Liver (tissue), 9 donors: ENCODE results near the gene ABT1. TPM values are rescaled to one million over a fixed set of nuclear protein-coding genes. Genes with fewer than 3 reads are reported as not detected.

Experiments used
- DNase-seq: peaks from one replicate; pipeline ENCODE4 v3.0.0-alpha.2; 2017; ENCODE audit warnings: low spot score
- H3K27ac ChIP-seq, 2 donors: one replicate each; pipeline ENCODE4 v1.7.0; 2013; ENCODE audit warnings: inconsistent platforms in 2 of 2, low read length in 2 of 2, control low read depth in 1 of 2, low read depth in 1 of 2, mild to moderate bottlenecking in 1 of 2
- H3K27me3 ChIP-seq, 4 donors: one replicate each; pipeline versions ENCODE4 v1.6.1 to v1.7.0; 2013; ENCODE audit warnings: low read length in 3 of 4, inconsistent platforms in 1 of 4, mild to moderate bottlenecking in 1 of 4, moderate library complexity in 1 of 4; ENCODE audit not compliant: control insufficient read depth in 4 of 4, insufficient read depth in 4 of 4
- H3K36me3 ChIP-seq, 4 donors: one replicate each; pipeline versions ENCODE4 v1.6.1 to v1.7.0; 2013; ENCODE audit warnings: low read length in 3 of 4, mild to moderate bottlenecking in 3 of 4, low read depth in 1 of 4, moderate library complexity in 1 of 4; ENCODE audit not compliant: control insufficient read depth in 4 of 4, insufficient read depth in 3 of 4
- H3K4me1 ChIP-seq, 4 donors: one replicate each; pipeline versions ENCODE4 v1.6.1 to v1.7.0; 2013; ENCODE audit warnings: low read length in 3 of 4, mild to moderate bottlenecking in 3 of 4, moderate library complexity in 1 of 4; ENCODE audit not compliant: control insufficient read depth in 4 of 4, insufficient read depth in 4 of 4
- H3K4me3 ChIP-seq, 3 donors: one replicate each; pipeline versions ENCODE4 v1.6.1 to v1.7.0; 2013; ENCODE audit warnings: low read length in 3 of 3, control low read depth in 1 of 3, low read depth in 1 of 3, mild to moderate bottlenecking in 1 of 3
- H3K9ac ChIP-seq, 2 donors: one replicate each; pipeline ENCODE4 v1.7.0; 2013; ENCODE audit warnings: low read length in 2 of 2, mild to moderate bottlenecking in 2 of 2, moderate library complexity in 2 of 2, control low read depth in 1 of 2, low read depth in 1 of 2
- H3K9me3 ChIP-seq, 4 donors: one replicate each; pipeline versions ENCODE4 v1.6.1 to v1.7.0; 2013; ENCODE audit warnings: low read length in 3 of 4; ENCODE audit not compliant: control insufficient read depth in 4 of 4
- ATF3 ChIP-seq: IDR thresholded peaks from 2 replicates; pipeline ENCODE4 v1.6.1; 2016; ENCODE audit warnings: antibody characterized with exemption
- EGR1 ChIP-seq, 2 donors: IDR thresholded peaks; 2 replicates each; pipeline ENCODE4 v1.6.1; 2016 to 2018; ENCODE audit warnings: antibody characterized with exemption in 2 of 2, low read depth in 2 of 2
- FOXA1 ChIP-seq: IDR thresholded peaks from 2 replicates; pipeline ENCODE4 v1.6.1; 2016; ENCODE audit warnings: antibody characterized with exemption
- FOXA2 ChIP-seq: IDR thresholded peaks from 2 replicates; pipeline ENCODE4 v1.6.1; 2016; ENCODE audit warnings: antibody characterized with exemption
- GABPA ChIP-seq, 2 donors: IDR thresholded peaks in 1 of 2; conservative IDR thresholded peaks in 1 of 2; 2 replicates each; pipeline ENCODE4 v1.6.1; 2016; ENCODE audit warnings: antibody characterized with exemption in 2 of 2, mild to moderate bottlenecking in 1 of 2, moderate library complexity in 1 of 2
- HNF4A ChIP-seq, 2 donors: conservative IDR thresholded peaks; 2 replicates each; pipeline ENCODE4 v1.6.1; 2016; ENCODE audit warnings: antibody characterized with exemption in 2 of 2, mild to moderate bottlenecking in 2 of 2
- HNF4G ChIP-seq: IDR thresholded peaks from 2 replicates; pipeline ENCODE4 v1.6.1; 2016; ENCODE audit warnings: antibody characterized with exemption
- JUND ChIP-seq, 2 donors: IDR thresholded peaks; 2 replicates each; pipeline ENCODE4 v1.6.1; 2016; ENCODE audit warnings: antibody characterized with exemption in 2 of 2
- MAX ChIP-seq: IDR thresholded peaks from 2 replicates; pipeline ENCODE4 v1.6.1; 2016; ENCODE audit warnings: antibody characterized with exemption
- RAD21 ChIP-seq, 2 donors: IDR thresholded peaks; 2 replicates each; pipeline ENCODE4 v1.6.1; 2016; ENCODE audit warnings: antibody characterized with exemption in 2 of 2, mild to moderate bottlenecking in 2 of 2
- REST ChIP-seq: IDR thresholded peaks from 2 replicates; pipeline ENCODE4 v1.6.1; 2016; ENCODE audit warnings: antibody characterized with exemption, mild to moderate bottlenecking
- RXRA ChIP-seq, 2 donors: IDR thresholded peaks; 2 replicates each; pipeline ENCODE4 v1.6.1; 2017 to 2018; ENCODE audit warnings: antibody characterized with exemption in 2 of 2, mild to moderate bottlenecking in 1 of 2
- SP1 ChIP-seq: IDR thresholded peaks from 2 replicates; pipeline ENCODE4 v1.6.1; 2018; ENCODE audit warnings: antibody characterized with exemption, mild to moderate bottlenecking
- TAF1 ChIP-seq: conservative IDR thresholded peaks from 2 replicates; pipeline ENCODE4 v1.6.1; 2016; ENCODE audit warnings: antibody characterized with exemption, mild to moderate bottlenecking
- YY1 ChIP-seq: IDR thresholded peaks from 2 replicates; pipeline ENCODE4 v1.6.1; 2016; ENCODE audit warnings: antibody characterized with exemption, mild to moderate bottlenecking
- WGBS: extraction: QIAGEN DNeasy Blood & Tissue Kit; methylation state at CpG from one replicate; pipeline ENCODE4 v1.1.7; 2013; 5-methylcytosine and 5-hydroxymethylcytosine counted together
- polyA plus RNA-seq, 2 donors: library from polyadenylated mRNA; stranded (reverse) in 1 of 2; unstranded in 1 of 2; fragments of 200-250 nt in 1 of 2; fragments of >200 nt in 1 of 2; fragmentation: Nextera tagmentation in 1 of 2; extraction: Ambion mirVana in 1 of 2; gene quantifications; one replicate each; pipeline versions ENCODE4 v1.2.1 to v1.2.3, GENCODE V29; 2013 to 2015
- total RNA-seq, 2 donors: library from RNA; depleted of rRNA; stranded (reverse); fragments of >200 nt; gene quantifications; one replicate each; pipeline ENCODE4 v1.2.3, GENCODE V29; 2014
- TF ChIP-seq, protein P1 (sequence below): fragments of 150-350 bp; IDR thresholded peaks from 2 replicates; pipeline ENCODE4 v1.5.1; 2017; ENCODE audit warnings: improper control_type of control experiment, low read depth, low read length; ENCODE audit not compliant: missing input control
- TF ChIP-seq, protein P2 (sequence below): IDR thresholded peaks from 2 replicates; pipeline ENCODE4 v1.6.1; 2016; ENCODE audit warnings: antibody characterized with exemption
- donor health status: healthy.
- donor health status: healthy.
- donor health status: healthy.
- donor health status: healthy.
- donor health status: healthy.

Gene ABT1
- total and polyA plus RNA-seq, 4 donors = 8.3 to 13.0 (median 10.0) TPM

GRCh38 chr6:26575494-26575939 is 21.2 kb upstream of the ABT1 start:
- DNase-seq = no peak
- peaks cover 0 to 18% (median 7%) of the 10 kb centered on the region in 4 donors for H3K9me3 ChIP-seq
- H3K27ac ChIP-seq = no peak overlapping the region
- H3K4me3 ChIP-seq = no peak overlapping the region
- TF ChIP-seq RXRA (IDR thresholded peaks at IDR 0.05) = no peak
- no peak for TF ChIP-seq JUND (IDR thresholded peaks at IDR 0.05)
- TF ChIP-seq GABPA (IDR thresholded peaks at IDR 0.05 in 1 of 2, conservative IDR thresholded peaks at IDR 0.05 in 1 of 2) = no peak
- TF ChIP-seq, protein P1, sequence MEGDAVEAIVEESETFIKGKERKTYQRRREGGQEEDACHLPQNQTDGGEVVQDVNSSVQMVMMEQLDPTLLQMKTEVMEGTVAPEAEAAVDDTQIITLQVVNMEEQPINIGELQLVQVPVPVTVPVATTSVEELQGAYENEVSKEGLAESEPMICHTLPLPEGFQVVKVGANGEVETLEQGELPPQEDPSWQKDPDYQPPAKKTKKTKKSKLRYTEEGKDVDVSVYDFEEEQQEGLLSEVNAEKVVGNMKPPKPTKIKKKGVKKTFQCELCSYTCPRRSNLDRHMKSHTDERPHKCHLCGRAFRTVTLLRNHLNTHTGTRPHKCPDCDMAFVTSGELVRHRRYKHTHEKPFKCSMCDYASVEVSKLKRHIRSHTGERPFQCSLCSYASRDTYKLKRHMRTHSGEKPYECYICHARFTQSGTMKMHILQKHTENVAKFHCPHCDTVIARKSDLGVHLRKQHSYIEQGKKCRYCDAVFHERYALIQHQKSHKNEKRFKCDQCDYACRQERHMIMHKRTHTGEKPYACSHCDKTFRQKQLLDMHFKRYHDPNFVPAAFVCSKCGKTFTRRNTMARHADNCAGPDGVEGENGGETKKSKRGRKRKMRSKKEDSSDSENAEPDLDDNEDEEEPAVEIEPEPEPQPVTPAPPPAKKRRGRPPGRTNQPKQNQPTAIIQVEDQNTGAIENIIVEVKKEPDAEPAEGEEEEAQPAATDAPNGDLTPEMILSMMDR = no peak
- no peak for TF ChIP-seq HNF4G
- TF ChIP-seq HNF4A (conservative IDR thresholded peaks at IDR 0.05) = no peak
- no peak for TF ChIP-seq TAF1
- no peak for TF ChIP-seq FOXA2
- no peak for TF ChIP-seq FOXA1
- TF ChIP-seq SP1 = no peak
- TF ChIP-seq, protein P2, sequence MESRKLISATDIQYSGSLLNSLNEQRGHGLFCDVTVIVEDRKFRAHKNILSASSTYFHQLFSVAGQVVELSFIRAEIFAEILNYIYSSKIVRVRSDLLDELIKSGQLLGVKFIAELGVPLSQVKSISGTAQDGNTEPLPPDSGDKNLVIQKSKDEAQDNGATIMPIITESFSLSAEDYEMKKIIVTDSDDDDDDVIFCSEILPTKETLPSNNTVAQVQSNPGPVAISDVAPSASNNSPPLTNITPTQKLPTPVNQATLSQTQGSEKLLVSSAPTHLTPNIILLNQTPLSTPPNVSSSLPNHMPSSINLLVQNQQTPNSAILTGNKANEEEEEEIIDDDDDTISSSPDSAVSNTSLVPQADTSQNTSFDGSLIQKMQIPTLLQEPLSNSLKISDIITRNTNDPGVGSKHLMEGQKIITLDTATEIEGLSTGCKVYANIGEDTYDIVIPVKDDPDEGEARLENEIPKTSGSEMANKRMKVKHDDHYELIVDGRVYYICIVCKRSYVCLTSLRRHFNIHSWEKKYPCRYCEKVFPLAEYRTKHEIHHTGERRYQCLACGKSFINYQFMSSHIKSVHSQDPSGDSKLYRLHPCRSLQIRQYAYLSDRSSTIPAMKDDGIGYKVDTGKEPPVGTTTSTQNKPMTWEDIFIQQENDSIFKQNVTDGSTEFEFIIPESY = no peak
- no peaks in the 10 kb centered on the region for H3K36me3 ChIP-seq
- 60% methylated on average over 10 of the region's 10 CpGs for WGBS
- H3K4me1 ChIP-seq = peaks cover 0 to 7% (median 4%) of the 10 kb centered on the region in 4 donors
- H3K27me3 ChIP-seq = peaks cover 0 to 8% (median 6%) of the 10 kb centered on the region in 4 donors
- no peak overlapping the region for H3K9ac ChIP-seq

GRCh38 chr6:26576407-26576843 is 20.3 kb upstream of the ABT1 start:
- Histone ChIP-seq H3K9ac (no peak overlapping the region), H3K9me3 (peaks cover 0 to 18% (median 7%) of the 10 kb centered on the region in 4 donors), H3K4me1 (peaks cover 0 to 7% (median 4%) of the 10 kb centered on the region in 4 donors), H3K27me3 (peaks cover 0 to 10% (median 6%) of the 10 kb centered on the region in 4 donors), H3K27ac (no peak overlapping the region), H3K36me3 (no peaks in the 10 kb centered on the region), H3K4me3 (no peak overlapping the region)
- no peak for DNase-seq
- TF ChIP-seq, protein P1 = no peak
- no peak for TF ChIP-seq SP1
- TF ChIP-seq FOXA2 = no peak
- no peak for TF ChIP-seq YY1
- TF ChIP-seq ATF3 = no peak
- no peak for TF ChIP-seq REST
- no peak for TF ChIP-seq RAD21 (IDR thresholded peaks at IDR 0.05)
- TF ChIP-seq FOXA1 = no peak
- no peak for TF ChIP-seq GABPA (IDR thresholded peaks at IDR 0.05 in 1 of 2, conservative IDR thresholded peaks at IDR 0.05 in 1 of 2)
- TF ChIP-seq MAX = no peak
- no peak for TF ChIP-seq HNF4G
- no peak for TF ChIP-seq RXRA (IDR thresholded peaks at IDR 0.05)
- TF ChIP-seq HNF4A (conservative IDR thresholded peaks at IDR 0.05) = no peak
- no peak for TF ChIP-seq EGR1 (IDR thresholded peaks at IDR 0.05; ENCODE audit: low read depth in 2 of 2)
- no peak for TF ChIP-seq JUND (IDR thresholded peaks at IDR 0.05)
- TF ChIP-seq, protein P2 = no peak
- 34% methylated on average over 7 of the region's 7 CpGs for WGBS
